GM12878 (cell line): ENCODE data around the gene GALNT18. TPM values are rescaled to one million over a fixed set of nuclear protein-coding genes. Genes with fewer than 3 reads are reported as not detected.

Experiments used
- ATAC-seq: fragments of 200-7000 bp; cut with Tn5 transposase; 3 replicates; pipeline ENCODE4 v1.9.1; 2020; ENCODE audit warnings: mild to moderate bottlenecking, moderate library complexity
- BruUV-seq: library from RNA; stranded (reverse); fragments of 400-500 nt; replicated peaks from 2 replicates; lab custom pipeline; 2021; lab: Mats Ljungman, UMichigan
- CTCF ChIA-PET: fragments of 300-600 bp; sonication (Branson Sonifier 250); formaldehyde crosslinking; extraction: SDS; loops from one replicate; lab custom pipeline; 2021; ENCODE audit warnings: inconsistent platforms; lab: Yijun Ruan, JAX
- POLR2A ChIA-PET: fragments of 350-600 bp; formaldehyde crosslinking; extraction: SDS; loops from one replicate; lab custom pipeline; 2021; ENCODE audit warnings: inconsistent platforms; lab: Charles Lee
- RAD21 ChIA-PET: fragments of 300-600 bp; sonication (Branson Sonifier 250); formaldehyde crosslinking; loops from one replicate; lab custom pipeline; 2023; ENCODE audit warnings: antibody characterized with exemption; ENCODE audit not compliant: unreplicated experiment; lab: Charles Lee
- SMC1A ChIA-PET: fragments of 300-600 bp; sonication (Branson Sonifier 250); formaldehyde crosslinking; loops from one replicate; lab custom pipeline; 2023; ENCODE audit not compliant: unreplicated experiment, uncharacterized antibody; lab: Charles Lee
- DNase-seq: peaks from one replicate; pipeline ENCODE4 v3.0.0-alpha.2; 2011; ENCODE audit warnings: low read depth, low spot score
- FAIRE-seq: peaks from 3 replicates; lab custom pipeline; 2011; peaks lifted over from hg19 to GRCh38; lab: Jason Lieb, UNC
- H2AFZ ChIP-seq: 2 replicates; pipeline ENCODE4 v1.6.0; 2011; ENCODE audit warnings: low read depth, low read length, control low read depth; ENCODE audit not compliant: control insufficient read depth
- H3K27ac ChIP-seq: 2 replicates; pipeline ENCODE4 v1.5.1; 2011; ENCODE audit warnings: control low read depth; ENCODE audit not compliant: control insufficient read depth, insufficient read depth
- H3K27me3 ChIP-seq, 2 experiments: replicated peaks in 1 of 2; 2 replicates each; pipeline versions ENCODE4 v1.6.0 to v1.6.1; 2011; ENCODE audit warnings: low read length in 1 of 2; ENCODE audit not compliant: control insufficient read depth in 2 of 2, insufficient read depth in 2 of 2
- H3K36me3 ChIP-seq, 2 experiments: 2 replicates each; pipeline ENCODE4 v1.5.1; 2011; ENCODE audit warnings: low read length in 1 of 2; ENCODE audit not compliant: control insufficient read depth in 2 of 2, insufficient read depth in 2 of 2
- H3K4me1 ChIP-seq: 2 replicates; pipeline ENCODE4 v1.6.1; 2011; ENCODE audit warnings: mild to moderate bottlenecking, low read length, moderate library complexity, mixed read lengths; ENCODE audit not compliant: control insufficient read depth, insufficient read depth
- H3K4me2 ChIP-seq: 2 replicates; pipeline ENCODE4 v1.6.0; 2011; ENCODE audit warnings: control low read depth; ENCODE audit not compliant: control insufficient read depth, insufficient read depth
- H3K4me3 ChIP-seq: fragments of 200-600 bp; sonication (generic); 2 replicates; pipeline ENCODE4 v1.5.1; 2016
- H3K79me2 ChIP-seq: 2 replicates; pipeline ENCODE4 v1.6.0; 2011; ENCODE audit warnings: low read length; ENCODE audit not compliant: control insufficient read depth, insufficient read depth
- H3K9ac ChIP-seq: 2 replicates; pipeline ENCODE4 v1.8.0; 2011; ENCODE audit warnings: low read length, control low read depth, mixed read lengths; ENCODE audit not compliant: control insufficient read depth, insufficient read depth
- H3K9me3 ChIP-seq: replicated peaks from 3 replicates; pipeline ENCODE4 v1.5.1; 2011; ENCODE audit warnings: mild to moderate bottlenecking, low read length; ENCODE audit not compliant: control insufficient read depth, insufficient read depth
- H4K20me1 ChIP-seq: 2 replicates; pipeline ENCODE4 v1.6.0; 2011; ENCODE audit not compliant: control insufficient read depth, insufficient read depth
- BMI1 ChIP-seq: fragments of 450-650 bp; IDR thresholded peaks from 2 replicates; pipeline ENCODE4 v1.6.1; 2016; ENCODE audit warnings: mild to moderate bottlenecking, moderate library complexity, borderline replicate concordance
- E4F1 ChIP-seq: fragments of 450-650 bp; IDR thresholded peaks from 2 replicates; pipeline ENCODE4 v1.6.1; 2018; ENCODE audit warnings: borderline replicate concordance, mild to moderate bottlenecking; ENCODE audit not compliant: partially characterized antibody
- GABPA ChIP-seq: IDR thresholded peaks from 2 replicates; pipeline ENCODE4 v1.6.1; 2014; ENCODE audit warnings: antibody characterized with exemption, low read depth, mild to moderate bottlenecking, inconsistent platforms
- PAX8 ChIP-seq: fragments of 450-650 bp; IDR thresholded peaks from 2 replicates; pipeline ENCODE4 v1.6.1; 2017; ENCODE audit warnings: mild to moderate bottlenecking, moderate library complexity
- POLR2AphosphoS2 ChIP-seq: IDR thresholded peaks from 2 replicates; pipeline ENCODE4 v1.6.1; 2011; ENCODE audit warnings: low read depth, mild to moderate bottlenecking, low read length, improper control_type of control experiment, moderate library complexity
- RELB ChIP-seq: fragments of 450-650 bp; IDR thresholded peaks from 2 replicates; pipeline ENCODE4 v1.6.1; 2017; ENCODE audit warnings: low read depth, mild to moderate bottlenecking, moderate library complexity
- SMAD1 ChIP-seq: fragments of 450-650 bp; IDR thresholded peaks from 2 replicates; pipeline ENCODE4 v1.6.1; 2018; ENCODE audit warnings: mild to moderate bottlenecking, low read depth; ENCODE audit not compliant: partially characterized antibody
- STAT1 ChIP-seq: fragments of 450-650 bp; conservative IDR thresholded peaks from 2 replicates; pipeline ENCODE4 v1.6.1; 2014; ENCODE audit warnings: antibody characterized with exemption, mild to moderate bottlenecking
- ZBTB40 ChIP-seq: fragments of 450-650 bp; IDR thresholded peaks from 2 replicates; pipeline ENCODE4 v1.6.1; 2016; ENCODE audit warnings: mild to moderate bottlenecking, moderate library complexity, borderline replicate concordance
- ZNF207 ChIP-seq: fragments of 450-650 bp; IDR thresholded peaks from 2 replicates; pipeline ENCODE4 v1.6.1; 2014; ENCODE audit warnings: antibody characterized with exemption, mild to moderate bottlenecking, borderline replicate concordance
- ZNF24 ChIP-seq: fragments of 450-650 bp; IDR thresholded peaks from 2 replicates; pipeline ENCODE4 v1.6.1; 2017; ENCODE audit warnings: antibody characterized with exemption, mild to moderate bottlenecking
- WGBS: methylation state at CpG from one replicate; pipeline ENCODE4 v1.1.6; 2016; ENCODE audit warnings: low lambda C conversion rate; ENCODE audit not compliant: insufficient replicate concordance, insufficient coverage; ENCODE audit errors: missing lambda C conversion rate; 5-methylcytosine and 5-hydroxymethylcytosine counted together
- in situ Hi-C: fragments of 300-500 bp; cut with MboI; formaldehyde crosslinking; loops from 9 replicates; pipeline ENCODE4 v1.14.3; 2018; ENCODE audit warnings: mixed read lengths
- intact Hi-C: fragments of 100-400 bp; cut with micrococcal nuclease; formaldehyde crosslinking; loops from one replicate; pipeline ENCODE4 v1.14.2; 2022; ENCODE audit not compliant: unreplicated experiment
- polyA plus RNA-seq, 11 experiments: library from polyadenylated mRNA; depleted of rRNA in 4 of 11; unstranded in 6 of 11; stranded (reverse) in 5 of 11; fragments of >200 nt; fragmentation: Nextera tagmentation in 4 of 11; fragmentation: Illumina TruSeq in 1 of 11; extraction: Ambion mirVana in 4 of 11; extraction: Trizol in 1 of 11; gene quantifications; 1 replicate in 1 of 11; 2 replicates in 10 of 11; pipeline versions ENCODE4 v1.2.1 to v1.2.3, GENCODE V29; 2011 to 2016; ENCODE audit warnings: inconsistent platforms in 2 of 11, missing spikeins in 2 of 11, low read depth in 1 of 11
- total RNA-seq, 4 experiments: library from RNA; depleted of rRNA in 3 of 4; stranded (reverse); fragments of >200 nt in 3 of 4; fragmentation: Illumina TruSeq in 1 of 4; extraction: Trizol in 1 of 4; gene quantifications; 2 replicates each; pipeline versions ENCODE4 v1.2.1 to v1.2.3, GENCODE V29; 2013 to 2021

The GALNT18 gene
- total and polyA plus RNA-seq, 10 of the 15 experiments (the other 5 are each of a cell fraction or from before 2014, with no cell fraction given), result 1.2 to 14.2 (median 6.3) TPM

GRCh38 chr11:11512502-11512901, 109.3 kb downstream of the GALNT18 start (continued):
- TF ChIP-seq ZBTB40 (no peak), E4F1 (no peak), BMI1 (no peak), SMAD1 (no peak), GABPA (no peak)

- Histone ChIP-seq H3K27me3 (no peaks in the 10 kb centered on the region), H3K9ac (no peak overlapping the region), H3K4me2 (no peak overlapping the region), H2AFZ (no peak overlapping the region)
- SMC1A ChIA-PET, result no interaction called here
- ATAC-seq, result no peak
- in situ Hi-C loops, result no loop called here
- no peak for TF ChIP-seq STAT1
- no peak for TF ChIP-seq PAX8
- TF ChIP-seq RELB, result no peak
- TF ChIP-seq ZNF207, result no peak
- no peak for TF ChIP-seq POLR2AphosphoS2
- no peak for TF ChIP-seq ZNF24
- TF ChIP-seq, all 136 proteins: peak for 0
- POLR2A ChIA-PET, result no interaction called here
- 78% methylated on average over 6 of the region's 6 CpGs for WGBS
- Histone ChIP-seq H3K27ac (no peak overlapping the region), H3K9me3 (no peaks in the 10 kb centered on the region), H3K36me3 (no peaks in the 10 kb centered on the region; a peak in 1 of 4 replicates), H3K79me2 (peaks cover 2% of the 10 kb centered on the region), H3K4me1 (peaks cover 3% of the 10 kb centered on the region; the same call in 1 of the 2 replicates), H3K4me3 (no peak overlapping the region), H4K20me1 (no peaks in the 10 kb centered on the region)
- no peak for DNase-seq
- intact Hi-C loops, result no loop called here
- CTCF ChIA-PET, result no interaction called here
- RAD21 ChIA-PET, result no interaction called here
- no peak for FAIRE-seq
- BruUV-seq, result no TSS peak
These were observed 109.7 kb downstream of the GALNT18 start for GRCh38 chr11:11512090-11512489.
